ENCODE results near the gene COL21A1.

DNA sequence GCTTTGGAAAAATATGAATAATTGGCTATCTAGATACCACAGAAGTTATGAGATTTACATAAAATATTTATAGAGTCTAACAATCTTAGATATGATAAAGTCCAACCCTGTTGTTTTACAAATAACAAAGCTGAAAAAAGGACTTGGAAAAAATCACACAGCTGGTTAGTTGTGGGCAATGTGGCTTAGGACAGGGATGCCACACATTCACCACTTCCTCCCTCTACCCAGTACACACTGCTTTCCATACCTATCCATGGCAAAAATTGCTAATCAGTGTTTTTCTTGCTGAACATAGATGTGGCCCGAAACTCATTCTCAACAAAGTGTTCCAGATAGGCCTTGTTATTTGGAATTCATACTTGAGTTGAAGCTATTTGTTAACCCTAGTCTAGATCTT is 224.7 kb downstream of the COL21A1 start:
- TF ChIP-seq, protein P1, sequence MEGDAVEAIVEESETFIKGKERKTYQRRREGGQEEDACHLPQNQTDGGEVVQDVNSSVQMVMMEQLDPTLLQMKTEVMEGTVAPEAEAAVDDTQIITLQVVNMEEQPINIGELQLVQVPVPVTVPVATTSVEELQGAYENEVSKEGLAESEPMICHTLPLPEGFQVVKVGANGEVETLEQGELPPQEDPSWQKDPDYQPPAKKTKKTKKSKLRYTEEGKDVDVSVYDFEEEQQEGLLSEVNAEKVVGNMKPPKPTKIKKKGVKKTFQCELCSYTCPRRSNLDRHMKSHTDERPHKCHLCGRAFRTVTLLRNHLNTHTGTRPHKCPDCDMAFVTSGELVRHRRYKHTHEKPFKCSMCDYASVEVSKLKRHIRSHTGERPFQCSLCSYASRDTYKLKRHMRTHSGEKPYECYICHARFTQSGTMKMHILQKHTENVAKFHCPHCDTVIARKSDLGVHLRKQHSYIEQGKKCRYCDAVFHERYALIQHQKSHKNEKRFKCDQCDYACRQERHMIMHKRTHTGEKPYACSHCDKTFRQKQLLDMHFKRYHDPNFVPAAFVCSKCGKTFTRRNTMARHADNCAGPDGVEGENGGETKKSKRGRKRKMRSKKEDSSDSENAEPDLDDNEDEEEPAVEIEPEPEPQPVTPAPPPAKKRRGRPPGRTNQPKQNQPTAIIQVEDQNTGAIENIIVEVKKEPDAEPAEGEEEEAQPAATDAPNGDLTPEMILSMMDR (conservative IDR thresholded peaks at IDR 0.05; ENCODE audit: low read depth, low read length), result no peak
- TF ChIP-seq EZH2 (IDR thresholded peaks at IDR 0.05; ENCODE audit: borderline replicate concordance, low read depth, low read length, poor library complexity, severe bottlenecking), result no peak

All from A673 (cell line).